Gastrocnemius medialis (tissue), 4 donors: Measurements from ENCODE around the gene LRRC39. TPM values are rescaled to one million over a fixed set of nuclear protein-coding genes. Genes with fewer than 3 reads are reported as not detected.

ENCODE experiments used
- ATAC-seq, 2 donors: fragments of 150-250 bp; one replicate each; pipeline ENCODE4 v1.9.1; 2016
- DNase-seq, 2 donors: peaks; one replicate each; pipeline ENCODE4 v3.0.0-alpha.2; 2019
- H3K27ac ChIP-seq, 4 donors: fragments of 200-600 bp; sonication (generic); 1 replicate in 1 of 4; 2 replicates in 3 of 4; pipeline ENCODE4 v1.5.1; 2016 to 2018; ENCODE audit warnings: mild to moderate bottlenecking in 2 of 4, moderate library complexity in 1 of 4
- H3K27me3 ChIP-seq, 3 donors: fragments of 200-600 bp; sonication (generic) in 2 of 3; 1 replicate in 1 of 3; 2 replicates in 2 of 3; pipeline versions ENCODE4 v1.5.1 to v1.6.0; 2016 to 2019; ENCODE audit warnings: mild to moderate bottlenecking in 1 of 3, moderate library complexity in 1 of 3
- H3K36me3 ChIP-seq, 2 donors: fragments of 200-600 bp; sonication (generic) in 1 of 2; one replicate each; pipeline ENCODE4 v1.5.1; 2017 to 2018
- H3K4me1 ChIP-seq, 2 donors: fragments of 200-600 bp; sonication (generic) in 1 of 2; one replicate each; pipeline ENCODE4 v1.5.1; 2016 to 2017; ENCODE audit warnings: mild to moderate bottlenecking in 2 of 2
- H3K4me3 ChIP-seq, 4 donors: fragments of 200-600 bp; sonication (generic) in 3 of 4; 1 replicate in 1 of 4; 2 replicates in 3 of 4; pipeline ENCODE4 v1.5.1; 2016 to 2019; ENCODE audit warnings: mild to moderate bottlenecking in 2 of 4
- H3K9me3 ChIP-seq, 3 donors: fragments of 200-600 bp; sonication (generic) in 2 of 3; 1 replicate in 1 of 3; 2 replicates in 2 of 3; pipeline ENCODE4 v1.5.1; 2016 to 2019
- POLR2A ChIP-seq, 2 donors: fragments of 450-650 bp; IDR thresholded peaks; one replicate each; pipeline ENCODE4 v1.6.1; 2017; ENCODE audit warnings: antibody characterized with exemption in 2 of 2, mild to moderate bottlenecking in 2 of 2, moderate library complexity in 2 of 2
- in situ Hi-C, 4 donors: fragments of 200-750 bp; cut with MboI; loops; one replicate each; pipeline versions ENCODE4 v1.15.0 to v1.8.0; 2017; ENCODE audit warnings: low sequenced_read_pairs in 4 of 4
- intact Hi-C: fragments of 100-400 bp; cut with DNase I; formaldehyde crosslinking; loops from one replicate; pipeline ENCODE4 v1.15.1; 2023; ENCODE audit warnings: low total_unique reads
- total RNA-seq, 4 donors: library from RNA; depleted of rRNA; stranded (reverse); fragments of >200 nt; gene quantifications; one replicate each; pipeline versions ENCODE4 v1.1.0 to v1.2.3, GENCODE V29; 2016
- TF ChIP-seq, protein P1 (sequence below), 5 experiments: fragments of 450-650 bp in 3 of 5; fragments of 200-600 bp in 2 of 5; sonication (generic) in 2 of 5; IDR thresholded peaks in 4 of 5; conservative IDR thresholded peaks in 1 of 5; 1 replicate in 4 of 5; 2 replicates in 1 of 5; pipeline ENCODE4 v1.5.1; 2016 to 2019; ENCODE audit warnings: antibody characterized with exemption in 5 of 5, mild to moderate bottlenecking in 3 of 5, moderate library complexity in 3 of 5

The LRRC39 gene
- total RNA-seq, 4 donors from 2014 or later = 23.4 to 73.2 (median 42.1) TPM

GRCh38 chr1:100145116-100145515 is 32.9 kb downstream of the LRRC39 start:
- intact Hi-C loops (no loop called here), in situ Hi-C loops (no loop called here)
- Histone ChIP-seq H3K4me1 (no peaks in the 10 kb centered on the region), H3K9me3 (no peaks in the 10 kb centered on the region), H3K4me3 (no peak overlapping the region), H3K36me3 (peaks cover 0 to 96% of the 10 kb centered on the region in 2 donors), H3K27me3 (no peaks in the 10 kb centered on the region), H3K27ac (no peak overlapping the region)
- TF ChIP-seq POLR2A (IDR thresholded peaks at IDR 0.05) = no peak
- ATAC-seq (no peak), DNase-seq (no peak)

DNA sequence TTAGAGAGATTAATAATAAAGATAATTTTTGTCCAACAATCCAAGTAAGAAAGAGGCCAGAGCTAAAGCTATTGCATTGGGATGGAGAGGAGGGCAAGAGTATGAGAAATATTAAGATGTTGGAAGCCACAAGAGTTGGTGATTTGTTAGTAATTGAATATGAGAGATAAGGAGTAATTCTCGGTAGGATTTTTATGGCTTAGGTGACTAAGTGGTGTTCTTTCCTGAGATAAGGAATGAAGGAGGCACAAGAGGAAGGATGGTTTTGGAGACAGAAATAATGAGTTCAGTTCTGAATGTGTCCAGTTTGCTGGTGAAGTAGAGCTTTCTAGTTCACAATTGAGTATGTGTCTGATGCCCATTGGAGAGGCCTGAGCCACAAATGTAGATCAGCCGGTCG is 35.7 kb downstream of the LRRC39 start:
- Histone ChIP-seq H3K27ac (no peak overlapping the region), H3K4me1 (no peaks in the 10 kb centered on the region), H3K4me3 (no peak overlapping the region), H3K9me3 (no peaks in the 10 kb centered on the region), H3K36me3 (peaks cover 0 to 96% of the 10 kb centered on the region in 2 donors), H3K27me3 (no peaks in the 10 kb centered on the region)
- ATAC-seq (no peak), DNase-seq (no peak)
- intact Hi-C loops = no loop called here
- TF ChIP-seq, protein P1, sequence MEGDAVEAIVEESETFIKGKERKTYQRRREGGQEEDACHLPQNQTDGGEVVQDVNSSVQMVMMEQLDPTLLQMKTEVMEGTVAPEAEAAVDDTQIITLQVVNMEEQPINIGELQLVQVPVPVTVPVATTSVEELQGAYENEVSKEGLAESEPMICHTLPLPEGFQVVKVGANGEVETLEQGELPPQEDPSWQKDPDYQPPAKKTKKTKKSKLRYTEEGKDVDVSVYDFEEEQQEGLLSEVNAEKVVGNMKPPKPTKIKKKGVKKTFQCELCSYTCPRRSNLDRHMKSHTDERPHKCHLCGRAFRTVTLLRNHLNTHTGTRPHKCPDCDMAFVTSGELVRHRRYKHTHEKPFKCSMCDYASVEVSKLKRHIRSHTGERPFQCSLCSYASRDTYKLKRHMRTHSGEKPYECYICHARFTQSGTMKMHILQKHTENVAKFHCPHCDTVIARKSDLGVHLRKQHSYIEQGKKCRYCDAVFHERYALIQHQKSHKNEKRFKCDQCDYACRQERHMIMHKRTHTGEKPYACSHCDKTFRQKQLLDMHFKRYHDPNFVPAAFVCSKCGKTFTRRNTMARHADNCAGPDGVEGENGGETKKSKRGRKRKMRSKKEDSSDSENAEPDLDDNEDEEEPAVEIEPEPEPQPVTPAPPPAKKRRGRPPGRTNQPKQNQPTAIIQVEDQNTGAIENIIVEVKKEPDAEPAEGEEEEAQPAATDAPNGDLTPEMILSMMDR (IDR thresholded peaks at IDR 0.05 in 4 of 5, conservative IDR thresholded peaks at IDR 0.05 in 1 of 5) = no peak
- no peak for TF ChIP-seq POLR2A (IDR thresholded peaks at IDR 0.05)
- in situ Hi-C loops = no loop called here

DNA sequence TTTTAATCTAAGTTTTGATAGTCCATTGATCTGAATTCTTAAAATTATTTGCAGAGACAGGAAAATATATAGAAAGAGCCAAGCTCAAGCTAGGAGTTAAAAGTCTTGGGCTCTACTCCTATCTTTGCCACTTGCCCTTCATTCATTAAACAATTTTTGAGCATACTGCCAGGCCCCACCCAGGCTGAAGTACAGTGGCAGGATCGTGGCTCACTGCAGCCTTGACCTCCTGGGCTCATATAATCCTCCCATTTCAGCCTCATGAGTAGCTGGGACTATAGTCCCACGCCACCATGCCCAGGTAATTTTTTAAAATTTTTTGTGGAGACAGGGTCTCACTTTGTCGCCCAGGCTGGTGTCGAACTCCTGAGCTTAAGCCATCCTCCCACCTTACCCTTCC is 36.9 kb downstream of the LRRC39 start:
- TF ChIP-seq, protein P1 (IDR thresholded peaks at IDR 0.05 in 4 of 5, conservative IDR thresholded peaks at IDR 0.05 in 1 of 5) = no peak
- no peak for TF ChIP-seq POLR2A (IDR thresholded peaks at IDR 0.05)
- DNase-seq = no peak
- Histone ChIP-seq H3K36me3 (peaks cover 0 to 91% of the 10 kb centered on the region in 2 donors), H3K9me3 (no peaks in the 10 kb centered on the region), H3K27me3 (no peaks in the 10 kb centered on the region), H3K4me1 (no peaks in the 10 kb centered on the region), H3K4me3 (no peak overlapping the region), H3K27ac (no peak overlapping the region)
- ATAC-seq = no peak
- in situ Hi-C loops (no loop called here), intact Hi-C loops (no loop called here)

- Histone ChIP-seq H3K9me3 (no peaks in the 10 kb centered on the region), H3K27ac (no peak overlapping the region), H3K27me3 (no peaks in the 10 kb centered on the region), H3K4me3 (no peak overlapping the region), H3K36me3 (peaks cover 0 to 56% of the 10 kb centered on the region in 2 donors), H3K4me1 (peaks cover 13 to 19% of the 10 kb centered on the region in 2 donors)
- no peak for DNase-seq
- no peak for ATAC-seq
- intact Hi-C loops (no loop called here), in situ Hi-C loops (loop anchor here in 1 of 4 donors (10.0 kb wide), 2 partner anchors 117 to 757 kb away; partner anchors contain the start of genes EXTL2 and SLC30A7)
- TF ChIP-seq POLR2A (IDR thresholded peaks at IDR 0.05) = no peak
- TF ChIP-seq, protein P1 (IDR thresholded peaks at IDR 0.05 in 4 of 5, conservative IDR thresholded peaks at IDR 0.05 in 1 of 5) = no peak
Observed at GRCh38 chr1:100137602-100138001, 40.5 kb downstream of the LRRC39 start.

DNA sequence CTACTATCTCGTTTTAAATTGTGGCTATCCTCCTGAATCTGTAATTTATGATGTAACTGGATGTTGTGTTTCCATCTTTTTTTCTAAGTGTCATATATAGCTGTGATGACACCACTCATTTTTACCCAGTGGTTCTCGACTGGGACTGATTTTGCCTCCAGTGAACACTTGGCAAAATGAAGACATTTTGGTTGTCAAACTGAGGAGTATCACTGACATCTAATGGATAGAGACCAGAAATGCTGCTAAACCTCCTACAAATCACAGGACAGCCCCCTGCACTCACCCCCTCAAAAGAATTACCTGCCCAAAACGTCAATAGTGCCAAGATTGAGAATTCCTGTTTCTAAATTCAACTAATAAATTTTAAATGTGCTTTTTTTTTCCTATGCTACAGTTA is 43.2 kb downstream of the LRRC39 start:
- no peak for TF ChIP-seq POLR2A (IDR thresholded peaks at IDR 0.05)
- TF ChIP-seq, protein P1 (IDR thresholded peaks at IDR 0.05 in 4 of 5, conservative IDR thresholded peaks at IDR 0.05 in 1 of 5) = no peak
- no peak overlapping the region for H3K4me3 ChIP-seq
- H3K27ac ChIP-seq = no peak overlapping the region
- in situ Hi-C loops = loop anchor here in 1 of 4 donors (10.0 kb wide), 2 partner anchors 120 to 760 kb away; partner anchors contain the start of genes EXTL2 and SLC30A7
- no peak for ATAC-seq
- H3K36me3 ChIP-seq = peaks cover 0 to 32% of the 10 kb centered on the region in 2 donors
- no peaks in the 10 kb centered on the region for H3K27me3 ChIP-seq
- H3K4me1 ChIP-seq = peaks cover 20 to 28% of the 10 kb centered on the region in 2 donors
- DNase-seq = no peak
- intact Hi-C loops = loop anchor here (5.0 kb wide), 1 partner anchor 112 kb away; the partner anchor contains the start of gene DBT
- no peaks in the 10 kb centered on the region for H3K9me3 ChIP-seq
